ENCODE results near the gene PDCD2L. TPM values are rescaled to one million over a fixed set of nuclear protein-coding genes. Genes with fewer than 3 reads are reported as not detected.
A peak's percentile ranks its signal among the peaks of the same experiment; 100 is the strongest.
"Not testable (repeated sequence)": the region's sequence is repeated elsewhere in the genome, so short reads cannot be mapped to it uniquely, and the experiment has no call there.

Gene PDCD2L
- total and polyA plus RNA-seq, 4 donors: 7.5 to 11.8 (median 10.8) TPM

GRCh38 chr19:34366738-34367623, 37.2 kb upstream of the PDCD2L start:
- Histone ChIP-seq H3K36me3 (ENCODE audit: control insufficient read depth in 4 of 4, insufficient read depth in 4 of 4, low read length in 4 of 4) (peaks cover 3 to 29% (median 23%) of the 10 kb centered on the region in 4 donors), H3K4me1 (ENCODE audit: control insufficient read depth in 5 of 5, insufficient read depth in 5 of 5, low read length in 5 of 5) (peaks cover 0 to 20% (median 9%) of the 10 kb centered on the region in 5 donors), H3K4me3 (no peak overlapping the region), H3K9me3 (ENCODE audit: control insufficient read depth in 4 of 4, insufficient read depth in 3 of 4, low read length in 3 of 4) (no peaks in the 10 kb centered on the region), H3K9ac (ENCODE audit: insufficient read depth in 1 of 2, low read length in 2 of 2) (no peak overlapping the region), H3K27ac (ENCODE audit: low read depth in 1 of 2, low read length in 1 of 2) (no peak overlapping the region), H3K27me3 (ENCODE audit: control insufficient read depth in 3 of 3, insufficient read depth in 3 of 3, low read length in 2 of 3) (no peaks in the 10 kb centered on the region)
- ATAC-seq (ENCODE audit: insufficient read depth, low FRiP score) (no peak), DNase-seq (peak; percentile 51 to 80 (median 71))
- no peak for TF ChIP-seq CTCF (IDR thresholded peaks at IDR 0.05; ENCODE audit: control extremely low read depth, extremely low read depth)
- whole genome bisulfite sequencing, 2 donors: 32 to 77% methylated on average over 10 of the region's 10 CpGs

DNA sequence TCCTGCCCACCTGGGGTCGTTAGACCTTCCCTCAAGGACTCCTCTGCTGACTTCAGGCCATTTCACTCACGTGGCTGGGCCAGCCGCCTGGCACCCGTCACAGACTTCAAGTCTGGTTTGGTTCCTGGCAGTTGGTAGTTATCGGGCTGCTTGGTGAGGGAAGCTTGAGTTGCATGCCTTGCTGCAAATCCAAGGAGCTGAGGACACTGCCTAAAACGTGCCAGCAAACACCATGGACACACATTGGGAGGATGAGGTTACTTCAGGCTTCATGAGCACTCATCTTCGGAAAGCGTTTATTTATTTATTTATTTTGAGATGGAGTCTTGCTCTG, 36.6 kb upstream of the PDCD2L start:
- no peak for TF ChIP-seq CTCF (IDR thresholded peaks at IDR 0.05; ENCODE audit: control extremely low read depth, extremely low read depth)
- no peak overlapping the region for H3K4me3 ChIP-seq
- ATAC-seq (ENCODE audit: insufficient read depth, low FRiP score) (no peak), DNase-seq (no peak)
- H3K9ac ChIP-seq (ENCODE audit: insufficient read depth in 1 of 2, low read length in 2 of 2): no peak overlapping the region
- no peak overlapping the region for H3K27ac ChIP-seq (ENCODE audit: low read depth in 1 of 2, low read length in 1 of 2)
- H3K4me1 ChIP-seq (ENCODE audit: control insufficient read depth in 5 of 5, insufficient read depth in 5 of 5, low read length in 5 of 5): peaks cover 0 to 20% (median 9%) of the 10 kb centered on the region in 5 donors
- H3K27me3 ChIP-seq (ENCODE audit: control insufficient read depth in 3 of 3, insufficient read depth in 3 of 3, low read length in 2 of 3): no peaks in the 10 kb centered on the region
- peaks cover 3 to 29% (median 25%) of the 10 kb centered on the region in 4 donors for H3K36me3 ChIP-seq (ENCODE audit: control insufficient read depth in 4 of 4, insufficient read depth in 4 of 4, low read length in 4 of 4)
- no peaks in the 10 kb centered on the region for H3K9me3 ChIP-seq (ENCODE audit: control insufficient read depth in 4 of 4, insufficient read depth in 3 of 4, low read length in 3 of 4)
- WGBS, 2 donors: 73 to 86% methylated on average over 8 of the region's 8 CpGs

GRCh38 chr19:34368338-34368737, 35.9 kb upstream of the PDCD2L start:
- Histone ChIP-seq H3K4me1 (ENCODE audit: control insufficient read depth in 5 of 5, insufficient read depth in 5 of 5, low read length in 5 of 5) (peaks cover 0 to 20% (median 9%) of the 10 kb centered on the region in 5 donors), H3K36me3 (ENCODE audit: control insufficient read depth in 4 of 4, insufficient read depth in 4 of 4, low read length in 4 of 4) (peaks cover 3 to 29% (median 25%) of the 10 kb centered on the region in 4 donors), H3K4me3 (no peak overlapping the region), H3K27me3 (ENCODE audit: control insufficient read depth in 3 of 3, insufficient read depth in 3 of 3, low read length in 2 of 3) (no peaks in the 10 kb centered on the region), H3K9ac (ENCODE audit: insufficient read depth in 1 of 2, low read length in 2 of 2) (no peak overlapping the region), H3K27ac (ENCODE audit: low read depth in 1 of 2, low read length in 1 of 2) (no peak overlapping the region), H3K9me3 (ENCODE audit: control insufficient read depth in 4 of 4, insufficient read depth in 3 of 4, low read length in 3 of 4) (no peaks in the 10 kb centered on the region)
- WGBS, 2 donors: 89 to 91% methylated on average over 10 of the region's 10 CpGs
- DNase-seq (no peak), ATAC-seq (ENCODE audit: insufficient read depth, low FRiP score) (no peak)
- no peak for TF ChIP-seq CTCF (IDR thresholded peaks at IDR 0.05; ENCODE audit: control extremely low read depth, extremely low read depth)

- ATAC-seq (ENCODE audit: insufficient read depth, low FRiP score): not testable (repeated sequence)
These were observed 35.0 kb upstream of the PDCD2L start for GRCh38 chr19:34369166-34369565.

More at GRCh38 chr19:34369166-34369565, 35.0 kb upstream of the PDCD2L start:
- H3K9ac ChIP-seq (ENCODE audit: insufficient read depth in 1 of 2, low read length in 2 of 2); H3K27me3 ChIP-seq (ENCODE audit: control insufficient read depth in 3 of 3, insufficient read depth in 3 of 3, low read length in 2 of 3); H3K4me3 ChIP-seq; H3K9me3 ChIP-seq (ENCODE audit: control insufficient read depth in 4 of 4, insufficient read depth in 3 of 4, low read length in 3 of 4); DNase-seq; H3K27ac ChIP-seq (ENCODE audit: low read depth in 1 of 2, low read length in 1 of 2): not testable (repeated sequence)
- WGBS, 2 donors: 95 to 97% methylated on average over 10 of the region's 10 CpGs
- Histone ChIP-seq H3K4me1 (ENCODE audit: control insufficient read depth in 5 of 5, insufficient read depth in 5 of 5, low read length in 5 of 5) (peaks cover 0 to 20% (median 9%) of the 10 kb centered on the region in 5 donors), H3K36me3 (ENCODE audit: control insufficient read depth in 4 of 4, insufficient read depth in 4 of 4, low read length in 4 of 4) (peaks cover 5 to 31% (median 26%) of the 10 kb centered on the region in 4 donors)
